DMS114 treated with DMSO at 0.1 percent for 48 hours (cell line): ENCODE data around the gene GNPAT.

ENCODE experiments used
- DNase-seq: peaks from one replicate; lab custom pipeline; 2025; ENCODE audit not compliant: unreplicated experiment; lab: John Stamatoyannopoulos, UW

The GNPAT gene

GRCh38 chr1:231315887-231316286 lies 74.9 kb downstream of the GNPAT start:
- DNase-seq = no peak

- DNase-seq = no peak
Measured at GRCh38 chr1:231317306-231318014, 76.4 kb downstream of the GNPAT start.

- no peak for DNase-seq
Measured at GRCh38 chr1:231318015-231318355, 77.0 kb downstream of the GNPAT start.

- no peak for DNase-seq
Measured at GRCh38 chr1:231318568-231318967, 77.6 kb downstream of the GNPAT start.

- no peak for DNase-seq
Measured at GRCh38 chr1:231319080-231319479, 78.1 kb downstream of the GNPAT start.

- no peak for DNase-seq
Measured at GRCh38 chr1:231322880-231323530, 82.0 kb downstream of the GNPAT start.

GRCh38 chr1:231324660-231325059 lies 83.6 kb downstream of the GNPAT start:
- no peak for DNase-seq

- no peak for DNase-seq
Measured at GRCh38 chr1:231326248-231326647, 85.2 kb downstream of the GNPAT start.
